SK-N-SH (cell line): ENCODE results near the gene GNAT1. TPM values are rescaled to one million over a fixed set of nuclear protein-coding genes. Genes with fewer than 3 reads are reported as not detected.

ENCODE experiments used
- CTCF ChIA-PET: fragments of 300-600, 350-600 bp; formaldehyde crosslinking; extraction: SDS; loops from one replicate; lab custom pipeline; 2021; lab: Yijun Ruan, JAX
- POLR2A ChIA-PET: fragments of 350-600 bp; sonication (Branson Sonifier 250); formaldehyde crosslinking; extraction: SDS; loops from one replicate; lab custom pipeline; 2020; ENCODE audit warnings: antibody characterized with exemption, inconsistent platforms; lab: Yijun Ruan, JAX
- DNase-seq: peaks from one replicate; pipeline ENCODE4 v3.0.0; 2012
- H2AFZ ChIP-seq: fragments of 200-600 bp; sonication (generic); 2 replicates; pipeline ENCODE4 v1.8.1; 2016; ENCODE audit warnings: antibody characterized with exemption, mild to moderate bottlenecking, low read depth
- H3F3A ChIP-seq: fragments of 200-600 bp; sonication (generic); replicated peaks from 2 replicates; pipeline ENCODE3; 2016; ENCODE audit warnings: antibody characterized with exemption, mild to moderate bottlenecking; ENCODE audit not compliant: insufficient read depth
- H3K27ac ChIP-seq, 2 experiments: fragments of 200-500 bp in 1 of 2; fragments of 200-600 bp in 1 of 2; sonication (Bioruptor generic) in 1 of 2; sonication (generic), shearing (Covaris generic) in 1 of 2; 2 replicates each; pipeline versions ENCODE4 v1.5.1 to v1.6.1; 2014 to 2016; ENCODE audit warnings: low read depth in 2 of 2, inconsistent platforms in 1 of 2, low read length in 1 of 2, mild to moderate bottlenecking in 1 of 2, mixed read lengths in 1 of 2
- H3K27me3 ChIP-seq: fragments of 200-600 bp; sonication (generic), shearing (Covaris generic); 2 replicates; pipeline ENCODE4 v1.6.1; 2016; ENCODE audit warnings: mixed run types; ENCODE audit not compliant: insufficient read depth
- H3K36me3 ChIP-seq, 2 experiments: fragments of 200-500 bp in 1 of 2; fragments of 200-600 bp in 1 of 2; sonication (Bioruptor generic) in 1 of 2; sonication (generic) in 1 of 2; replicated peaks in 1 of 2; 2 replicates each; pipeline versions ENCODE3 to v1.5.1; 2014 to 2016; ENCODE audit warnings: low read length in 1 of 2, mild to moderate bottlenecking in 1 of 2; ENCODE audit not compliant: insufficient read depth in 2 of 2, control insufficient read depth in 1 of 2
- H3K4me1 ChIP-seq, 2 experiments: fragments of 200-500 bp in 1 of 2; fragments of 200-600 bp in 1 of 2; sonication (Bioruptor generic) in 1 of 2; sonication (generic), shearing (Covaris generic) in 1 of 2; 2 replicates each; pipeline versions ENCODE4 v1.5.1 to v1.6.1; 2014 to 2016; ENCODE audit warnings: low read depth in 1 of 2, low read length in 1 of 2, mixed run types in 1 of 2; ENCODE audit not compliant: insufficient read depth in 2 of 2, control insufficient read depth in 1 of 2
- H3K4me2 ChIP-seq: fragments of 200-600 bp; sonication (generic), shearing (Covaris generic); 2 replicates; pipeline ENCODE4 v1.6.1; 2017; ENCODE audit warnings: mixed run types
- H3K4me3 ChIP-seq, 2 experiments: fragments of 200-500 bp in 1 of 2; fragments of 200-600 bp in 1 of 2; sonication (Bioruptor generic) in 1 of 2; sonication (generic), shearing (Covaris generic) in 1 of 2; 2 replicates each; pipeline versions ENCODE4 v1.5.1 to v1.8.1; 2014 to 2016; ENCODE audit warnings: low read depth in 2 of 2, inconsistent platforms in 1 of 2, low read length in 1 of 2, mild to moderate bottlenecking in 1 of 2, mixed read lengths in 1 of 2, moderate library complexity in 1 of 2
- H3K79me2 ChIP-seq: fragments of 200-600 bp; sonication (generic); 2 replicates; pipeline ENCODE4 v1.8.1; 2017; ENCODE audit warnings: mild to moderate bottlenecking; ENCODE audit not compliant: insufficient read depth
- H3K9ac ChIP-seq: fragments of 200-600 bp; sonication (generic); 2 replicates; pipeline ENCODE4 v1.6.1; 2017; ENCODE audit warnings: mixed run types
- H3K9me2 ChIP-seq: fragments of 200-600 bp; sonication (generic); 2 replicates; pipeline ENCODE4 v1.6.1; 2017; ENCODE audit warnings: mixed run types
- H3K9me3 ChIP-seq: fragments of 200-600 bp; sonication (generic); 2 replicates; pipeline ENCODE4 v1.6.1; 2017; ENCODE audit warnings: mixed run types, mild to moderate bottlenecking, moderate library complexity
- H4K20me1 ChIP-seq: fragments of 200-600 bp; sonication (generic); 2 replicates; pipeline ENCODE4 v1.6.1; 2017; ENCODE audit warnings: mild to moderate bottlenecking, mixed run types; ENCODE audit not compliant: insufficient read depth
- CHD2 ChIP-seq: fragments of 150-350 bp; IDR thresholded peaks from 2 replicates; pipeline ENCODE4 v1.6.1; 2018; ENCODE audit warnings: low read length; ENCODE audit not compliant: partially characterized antibody
- EP300 ChIP-seq, 2 experiments: IDR thresholded peaks; 2 replicates each; pipeline versions ENCODE4 v1.4.0 to v1.6.1; 2012; ENCODE audit warnings: borderline replicate concordance in 1 of 2, low read depth in 1 of 2, low read length in 1 of 2
- EZH2phosphoT487 ChIP-seq: fragments of 200-600 bp; sonication (generic); IDR thresholded peaks from 2 replicates; pipeline ENCODE4 v1.6.1; 2017; ENCODE audit warnings: low read depth, mixed run types, mild to moderate bottlenecking, antibody characterized with exemption, moderate library complexity, borderline replicate concordance
- FOXJ3 ChIP-seq: sonication (generic); formaldehyde crosslinking; IDR thresholded peaks from 2 replicates; pipeline ENCODE4 v1.5.1; 2020; ENCODE audit warnings: mild to moderate bottlenecking, missing genetic modification reagents
- FOXM1 ChIP-seq: IDR thresholded peaks from 2 replicates; pipeline ENCODE4 v1.4.0; 2012; ENCODE audit warnings: low read depth, mild to moderate bottlenecking
- MEF2A ChIP-seq: IDR thresholded peaks from 2 replicates; pipeline ENCODE4 v1.4.0; 2012; ENCODE audit warnings: low read depth, borderline replicate concordance
- NFIC ChIP-seq: IDR thresholded peaks from 2 replicates; pipeline ENCODE4 v1.4.0; 2012; ENCODE audit warnings: borderline replicate concordance
- NRF1 ChIP-seq: IDR thresholded peaks from 2 replicates; pipeline ENCODE4 v1.6.1; 2012; ENCODE audit warnings: low read depth, mild to moderate bottlenecking, low read length
- POLR2AphosphoS5 ChIP-seq: IDR thresholded peaks from 2 replicates; pipeline ENCODE4 v1.6.1; 2012; ENCODE audit warnings: low read depth, low read length
- RXRA ChIP-seq: IDR thresholded peaks from 2 replicates; pipeline ENCODE4 v1.4.0; 2012; ENCODE audit warnings: low read depth, mild to moderate bottlenecking, borderline replicate concordance
- TCF12 ChIP-seq: IDR thresholded peaks from 2 replicates; pipeline ENCODE4 v1.4.0; 2012
- WGBS: methylation state at CpG from one replicate; pipeline ENCODE4 v1.1.6; 2017; ENCODE audit warnings: low lambda C conversion rate; 5-methylcytosine and 5-hydroxymethylcytosine counted together
- polyA plus RNA-seq, 3 experiments: library from polyadenylated mRNA; depleted of rRNA; stranded (reverse); fragments of >200 nt; gene quantifications; 2 replicates each; pipeline ENCODE4 v1.2.3, GENCODE V29; 2012
- TF ChIP-seq, protein P1 (sequence below): IDR thresholded peaks from 2 replicates; pipeline ENCODE4 v1.6.1; 2012; ENCODE audit warnings: mild to moderate bottlenecking, low read depth, low read length, moderate library complexity
- TF ChIP-seq, protein P2 (sequence below): fragments of 200-600 bp; sonication (generic); IDR thresholded peaks from 2 replicates; pipeline ENCODE4 v1.6.1; 2017; ENCODE audit warnings: antibody characterized with exemption, mild to moderate bottlenecking, moderate library complexity

GNAT1 gene
- polyA plus RNA-seq, 1 of the 3 experiments (the other 2 are of a cell fraction), result not detected

DNA sequence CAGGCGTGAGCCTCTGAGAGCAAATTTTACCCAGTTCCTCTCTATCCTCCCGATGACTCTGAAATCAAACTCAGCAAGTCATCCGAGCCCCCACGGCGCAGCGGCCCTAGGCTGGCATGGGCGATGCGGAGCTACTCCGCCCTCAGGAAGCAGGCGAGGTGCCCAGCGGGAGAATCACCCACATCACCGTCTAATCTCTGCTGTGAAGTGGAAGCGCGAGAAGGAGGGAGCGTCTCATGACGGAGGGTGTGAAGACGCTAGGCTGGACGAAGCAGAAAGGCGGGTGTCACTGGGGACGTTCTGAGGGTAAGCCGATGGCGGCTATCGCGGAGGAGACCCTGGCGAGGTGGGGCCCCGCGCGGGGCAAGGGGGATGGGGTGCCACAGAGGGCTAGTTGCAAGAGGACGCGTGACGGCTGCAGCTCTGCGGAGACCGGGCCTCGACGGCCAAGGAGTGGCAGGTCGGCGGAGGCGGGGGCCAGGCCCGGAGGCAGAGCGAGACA, 35.5 kb downstream of the GNAT1 start:
- peaks cover 7% of the 10 kb centered on the region; the same call in 1 of the 2 replicates for H3K27me3 ChIP-seq
- H4K20me1 ChIP-seq, result no peaks in the 10 kb centered on the region
- peak overlapping the region; percentile 95 for H2AFZ ChIP-seq
- H3K9me3 ChIP-seq, result no peaks in the 10 kb centered on the region
- H3K9me2 ChIP-seq, result no peaks in the 10 kb centered on the region
- H3K79me2 ChIP-seq, result no peaks in the 10 kb centered on the region
- peaks cover 0 to 9% of the 10 kb centered on the region in 2 experiments; a peak in 1 of 4 replicates for H3K4me1 ChIP-seq
- H3K36me3 ChIP-seq, result no peaks in the 10 kb centered on the region
- peak overlapping the region; percentile 73 to 77 for H3K4me3 ChIP-seq
- CTCF ChIA-PET, result interaction anchor here (0.6 to 61.6 kb wide), 20 partner anchors 19 to 162 kb away, joined by 3 to 1375 read pairs (median 6); partner anchors contain the start of genes GNAI2, GNAT1, IFRD2 and LSMEM2
- H3K4me2 ChIP-seq, result peak overlapping the region; percentile 90
- TF ChIP-seq MEF2A (no peak), POLR2AphosphoS5 (no peak), NRF1 (no peak), TCF12 (no peak), NFIC (no peak), CHD2 (no peak), FOXM1 (no peak), FOXJ3 (no peak), EP300 (IDR thresholded peaks at IDR 0.05; ENCODE audit: borderline replicate concordance in 1 of 2, low read depth in 1 of 2, low read length in 1 of 2) (no peak), EZH2phosphoT487 (no peak), RXRA (no peak)
- TF ChIP-seq, protein P1, sequence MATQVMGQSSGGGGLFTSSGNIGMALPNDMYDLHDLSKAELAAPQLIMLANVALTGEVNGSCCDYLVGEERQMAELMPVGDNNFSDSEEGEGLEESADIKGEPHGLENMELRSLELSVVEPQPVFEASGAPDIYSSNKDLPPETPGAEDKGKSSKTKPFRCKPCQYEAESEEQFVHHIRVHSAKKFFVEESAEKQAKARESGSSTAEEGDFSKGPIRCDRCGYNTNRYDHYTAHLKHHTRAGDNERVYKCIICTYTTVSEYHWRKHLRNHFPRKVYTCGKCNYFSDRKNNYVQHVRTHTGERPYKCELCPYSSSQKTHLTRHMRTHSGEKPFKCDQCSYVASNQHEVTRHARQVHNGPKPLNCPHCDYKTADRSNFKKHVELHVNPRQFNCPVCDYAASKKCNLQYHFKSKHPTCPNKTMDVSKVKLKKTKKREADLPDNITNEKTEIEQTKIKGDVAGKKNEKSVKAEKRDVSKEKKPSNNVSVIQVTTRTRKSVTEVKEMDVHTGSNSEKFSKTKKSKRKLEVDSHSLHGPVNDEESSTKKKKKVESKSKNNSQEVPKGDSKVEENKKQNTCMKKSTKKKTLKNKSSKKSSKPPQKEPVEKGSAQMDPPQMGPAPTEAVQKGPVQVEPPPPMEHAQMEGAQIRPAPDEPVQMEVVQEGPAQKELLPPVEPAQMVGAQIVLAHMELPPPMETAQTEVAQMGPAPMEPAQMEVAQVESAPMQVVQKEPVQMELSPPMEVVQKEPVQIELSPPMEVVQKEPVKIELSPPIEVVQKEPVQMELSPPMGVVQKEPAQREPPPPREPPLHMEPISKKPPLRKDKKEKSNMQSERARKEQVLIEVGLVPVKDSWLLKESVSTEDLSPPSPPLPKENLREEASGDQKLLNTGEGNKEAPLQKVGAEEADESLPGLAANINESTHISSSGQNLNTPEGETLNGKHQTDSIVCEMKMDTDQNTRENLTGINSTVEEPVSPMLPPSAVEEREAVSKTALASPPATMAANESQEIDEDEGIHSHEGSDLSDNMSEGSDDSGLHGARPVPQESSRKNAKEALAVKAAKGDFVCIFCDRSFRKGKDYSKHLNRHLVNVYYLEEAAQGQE, result no peak
- TF ChIP-seq, protein P2, sequence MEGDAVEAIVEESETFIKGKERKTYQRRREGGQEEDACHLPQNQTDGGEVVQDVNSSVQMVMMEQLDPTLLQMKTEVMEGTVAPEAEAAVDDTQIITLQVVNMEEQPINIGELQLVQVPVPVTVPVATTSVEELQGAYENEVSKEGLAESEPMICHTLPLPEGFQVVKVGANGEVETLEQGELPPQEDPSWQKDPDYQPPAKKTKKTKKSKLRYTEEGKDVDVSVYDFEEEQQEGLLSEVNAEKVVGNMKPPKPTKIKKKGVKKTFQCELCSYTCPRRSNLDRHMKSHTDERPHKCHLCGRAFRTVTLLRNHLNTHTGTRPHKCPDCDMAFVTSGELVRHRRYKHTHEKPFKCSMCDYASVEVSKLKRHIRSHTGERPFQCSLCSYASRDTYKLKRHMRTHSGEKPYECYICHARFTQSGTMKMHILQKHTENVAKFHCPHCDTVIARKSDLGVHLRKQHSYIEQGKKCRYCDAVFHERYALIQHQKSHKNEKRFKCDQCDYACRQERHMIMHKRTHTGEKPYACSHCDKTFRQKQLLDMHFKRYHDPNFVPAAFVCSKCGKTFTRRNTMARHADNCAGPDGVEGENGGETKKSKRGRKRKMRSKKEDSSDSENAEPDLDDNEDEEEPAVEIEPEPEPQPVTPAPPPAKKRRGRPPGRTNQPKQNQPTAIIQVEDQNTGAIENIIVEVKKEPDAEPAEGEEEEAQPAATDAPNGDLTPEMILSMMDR, result no peak
- TF ChIP-seq, all 33 proteins: peak for 0
- Histone ChIP-seq H3K9ac (peak overlapping the region; percentile 46; the same call in 1 of the 2 replicates), H3K27ac (no peak overlapping the region; a peak in 1 of 4 replicates), H3F3A (peaks cover 3% of the 10 kb centered on the region)
- DNase-seq, result no peak
- POLR2A ChIA-PET, result interaction anchor here (0.6 to 2.2 kb wide), 3 partner anchors 9 to 553 kb away, joined by 3 to 14 read pairs (median 4); partner anchors contain the start of gene GNAI2
- 1% methylated on average over 27 of the region's 40 CpGs for WGBS
